ENCODE data around the gene SMOC2.

Gene SMOC2

DNA sequence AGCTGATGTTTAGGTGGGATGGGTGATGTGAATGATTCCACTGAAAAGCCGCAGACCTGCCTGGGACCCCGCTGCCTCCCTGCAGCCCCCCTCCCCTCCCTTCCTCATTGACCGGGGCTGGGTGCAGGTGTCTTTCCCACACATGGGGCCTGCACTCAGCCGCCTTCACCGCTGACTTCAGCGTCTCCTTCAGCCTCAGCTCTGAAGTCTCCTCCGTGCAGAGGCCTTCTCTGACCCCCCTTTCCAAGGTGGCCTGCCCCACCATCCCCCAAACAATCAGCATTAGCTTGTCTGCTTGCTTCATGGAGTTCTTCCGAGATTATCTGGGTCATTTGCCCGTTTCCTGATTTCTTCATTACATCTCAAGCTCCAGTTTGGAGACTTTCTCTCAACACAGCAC, 140.7 kb downstream of the SMOC2 start:
- no peak for DNase-seq

DNA sequence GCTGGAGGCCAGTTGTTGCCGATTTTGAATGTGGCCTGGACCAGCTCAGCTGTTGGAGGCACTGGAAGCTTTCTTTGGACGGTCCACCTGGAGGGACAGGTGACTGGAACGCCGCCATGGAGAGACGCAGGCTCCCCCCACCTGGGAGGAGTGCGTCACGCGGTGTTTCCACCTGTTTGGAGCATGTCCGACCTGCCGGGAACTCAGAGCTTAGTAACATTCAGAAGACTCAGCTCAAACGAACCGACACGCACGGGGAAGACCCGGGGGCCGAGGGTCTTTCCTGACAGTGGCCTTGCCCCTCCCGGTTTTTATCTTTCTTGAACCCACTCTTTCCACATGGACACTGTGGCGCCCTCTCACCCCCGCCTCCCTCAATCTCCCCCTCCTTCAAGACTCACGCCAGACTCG, 141.6 kb downstream of the SMOC2 start:
- DNase-seq, result no peak

DNA sequence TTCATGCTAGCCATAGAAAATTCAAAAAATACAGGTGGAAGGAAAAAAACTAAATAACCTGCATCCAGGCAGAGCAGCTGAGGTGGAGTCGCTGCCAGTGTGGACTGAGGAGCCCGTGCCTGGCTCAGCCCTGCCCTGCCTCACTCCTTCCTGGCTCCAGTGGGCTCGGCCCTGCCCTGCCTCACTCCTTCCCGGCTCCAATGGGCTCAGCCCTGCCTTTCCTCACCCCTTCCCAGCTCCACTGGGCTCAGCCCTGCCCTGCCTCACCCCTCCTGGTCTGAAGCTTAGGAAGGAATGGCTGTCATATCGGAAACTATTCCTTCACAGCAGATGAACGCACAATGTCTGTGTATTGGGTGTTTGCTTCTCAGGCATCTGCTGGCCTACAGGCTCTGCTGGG, 142.1 kb downstream of the SMOC2 start:
- no peak for DNase-seq

DNA sequence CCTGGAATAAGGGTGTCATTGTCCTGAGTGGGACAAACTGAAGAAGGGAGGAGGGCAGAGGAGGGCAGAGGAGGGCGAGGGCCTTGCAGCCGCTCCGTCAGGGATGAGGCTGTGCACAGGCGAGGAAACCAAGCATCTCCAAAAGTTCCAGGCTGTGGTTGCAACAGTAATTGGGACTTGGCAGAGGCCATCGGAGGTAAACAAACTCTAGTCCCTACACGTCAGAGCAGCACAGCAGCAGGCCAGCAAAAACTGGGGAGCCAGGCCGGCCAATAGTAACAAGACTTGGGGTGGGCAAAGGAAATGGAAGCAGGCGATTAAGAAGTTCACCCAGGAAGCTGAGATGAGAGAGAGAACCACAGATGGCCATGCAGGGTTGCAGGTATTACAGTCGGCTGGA, 142.8 kb downstream of the SMOC2 start:
- DNase-seq, result no peak

DNA sequence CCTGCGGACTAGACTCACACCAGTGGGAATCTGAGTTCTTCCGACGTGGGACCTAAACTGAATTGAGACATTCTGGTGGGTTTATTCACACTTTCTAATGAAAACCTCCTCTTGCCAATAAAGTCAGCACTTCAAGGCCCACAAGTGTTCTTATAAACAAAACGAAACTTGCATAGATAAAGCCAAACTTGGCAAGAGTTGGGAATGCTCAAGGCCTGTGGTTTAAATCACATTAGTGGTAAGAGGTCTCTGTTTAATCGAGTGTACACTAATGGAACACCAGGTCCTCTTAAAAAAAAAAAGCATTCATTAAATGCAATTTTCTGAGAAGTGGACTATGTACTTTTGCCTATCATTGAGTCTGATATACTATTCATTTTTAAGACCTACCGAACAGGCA, 143.3 kb downstream of the SMOC2 start:
- DNase-seq, result no peak

DNA sequence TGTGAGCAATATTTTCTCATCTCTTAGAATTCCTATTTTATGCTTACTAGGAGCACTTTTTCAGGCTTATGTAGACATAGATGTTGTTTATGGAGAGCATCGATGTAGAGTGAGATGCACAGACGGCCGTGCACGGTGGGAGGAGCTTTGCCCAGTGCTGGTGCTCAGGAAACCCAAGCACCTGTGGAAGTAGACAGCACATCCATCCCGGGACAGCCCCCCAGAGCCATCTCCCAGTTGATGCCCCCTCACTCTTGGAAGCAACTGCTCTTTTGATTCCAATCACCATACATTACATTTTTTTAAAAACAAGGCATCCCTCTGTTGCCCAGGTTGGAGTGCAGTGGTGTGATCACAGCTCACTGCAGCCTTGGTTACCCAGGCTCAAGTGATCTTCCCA, 143.7 kb downstream of the SMOC2 start:
- DNase-seq, result no peak

DNA sequence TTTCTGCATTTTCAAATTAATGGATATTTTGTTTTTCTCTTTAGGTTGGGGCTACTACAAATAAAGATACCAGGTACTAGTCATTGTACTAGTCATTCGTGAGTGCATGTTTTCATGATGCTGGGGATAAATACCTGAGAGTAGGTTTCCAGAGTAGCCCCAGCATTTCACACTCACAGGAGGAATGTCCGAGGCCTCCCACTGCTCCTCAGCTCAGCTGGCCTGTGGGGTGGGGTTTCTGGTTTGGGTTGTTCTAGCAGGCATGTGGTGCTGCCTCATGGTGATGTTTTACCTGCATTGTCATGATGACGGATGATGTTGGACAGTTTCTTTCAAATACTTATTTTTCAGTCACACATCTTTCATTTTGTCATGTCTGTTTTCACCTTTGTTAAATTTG, 144.5 kb downstream of the SMOC2 start:
- no peak for DNase-seq

DNA sequence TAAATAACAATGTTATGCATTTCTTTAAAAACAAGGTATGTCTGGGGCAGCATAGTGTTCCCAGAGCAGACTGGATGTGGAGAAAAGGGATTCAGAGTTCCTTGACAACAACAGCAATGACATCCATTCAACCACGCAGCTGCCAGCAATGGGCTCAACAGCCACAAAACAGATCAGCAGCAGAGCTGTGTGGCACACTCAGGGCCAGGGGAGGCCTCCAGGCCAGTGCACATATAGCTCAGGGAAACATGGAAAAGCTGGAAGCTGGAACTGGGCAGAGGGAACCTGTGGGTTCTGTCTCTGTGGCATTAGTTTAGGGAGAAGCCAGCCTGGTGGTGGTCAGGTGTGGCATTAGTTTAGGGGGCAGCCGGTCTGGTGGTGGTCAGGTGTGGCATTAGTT, 148.3 kb downstream of the SMOC2 start:
- no peak for DNase-seq

DNA sequence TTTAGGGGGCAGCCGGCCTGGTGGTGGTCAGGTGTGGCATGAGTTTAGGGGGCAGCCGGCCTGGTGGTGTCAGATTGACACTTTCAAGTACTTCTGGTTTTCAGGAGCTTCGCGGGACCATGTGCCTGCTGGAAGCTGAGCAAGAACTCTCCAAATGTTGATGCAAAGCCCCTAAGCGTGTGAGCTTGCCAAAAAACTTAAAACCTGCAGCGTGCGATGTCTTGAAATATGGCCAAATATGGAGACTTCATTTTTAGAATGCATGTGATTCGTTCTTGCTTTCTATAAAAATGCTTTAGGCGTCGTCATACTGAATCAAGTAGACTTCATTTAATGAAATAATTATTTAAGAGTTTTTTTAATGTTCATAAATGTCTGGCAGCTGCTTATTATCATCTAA, 149.4 kb downstream of the SMOC2 start:
- DNase-seq, result no peak

DNA sequence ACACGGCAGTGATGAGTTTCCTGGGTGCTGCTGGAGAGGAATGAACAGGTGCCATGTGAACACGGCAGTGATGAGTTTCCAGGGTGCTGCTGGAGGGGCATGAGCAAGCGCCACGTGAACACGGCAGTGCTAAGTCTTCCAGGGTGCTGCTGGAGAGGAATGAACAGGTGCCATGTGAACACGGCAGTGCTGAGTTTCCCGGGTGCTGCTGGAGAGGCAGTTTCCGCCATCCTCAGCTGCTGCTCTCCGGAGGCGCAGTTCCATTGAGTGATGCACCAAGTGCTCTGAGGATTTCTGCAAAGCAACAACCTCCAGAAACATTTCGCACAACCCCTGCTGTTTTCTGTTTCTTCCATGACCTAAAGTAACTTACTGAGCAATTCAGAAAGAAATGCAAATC, 155.4 kb downstream of the SMOC2 start:
- no peak for DNase-seq

DNA sequence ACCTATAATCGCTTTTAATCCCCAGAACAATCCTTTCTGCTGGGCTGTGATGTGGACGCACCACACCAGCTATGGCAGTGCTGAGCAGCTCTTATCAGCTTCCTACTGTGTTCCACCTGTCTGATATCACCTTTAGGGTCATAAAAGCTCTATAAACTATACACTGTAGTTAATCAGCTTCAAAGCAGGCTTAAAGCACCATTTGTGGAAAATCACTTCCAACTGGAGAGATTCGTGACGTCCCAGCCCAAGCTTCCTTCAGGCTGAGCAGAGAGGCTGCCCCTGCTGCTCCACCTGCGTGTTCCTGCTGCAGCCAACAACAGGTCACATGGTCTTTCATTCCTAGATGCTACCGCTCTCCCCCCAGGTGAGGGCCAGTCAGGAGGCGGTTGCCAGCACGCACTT, 156.5 kb downstream of the SMOC2 start:
- no peak for DNase-seq

DNA sequence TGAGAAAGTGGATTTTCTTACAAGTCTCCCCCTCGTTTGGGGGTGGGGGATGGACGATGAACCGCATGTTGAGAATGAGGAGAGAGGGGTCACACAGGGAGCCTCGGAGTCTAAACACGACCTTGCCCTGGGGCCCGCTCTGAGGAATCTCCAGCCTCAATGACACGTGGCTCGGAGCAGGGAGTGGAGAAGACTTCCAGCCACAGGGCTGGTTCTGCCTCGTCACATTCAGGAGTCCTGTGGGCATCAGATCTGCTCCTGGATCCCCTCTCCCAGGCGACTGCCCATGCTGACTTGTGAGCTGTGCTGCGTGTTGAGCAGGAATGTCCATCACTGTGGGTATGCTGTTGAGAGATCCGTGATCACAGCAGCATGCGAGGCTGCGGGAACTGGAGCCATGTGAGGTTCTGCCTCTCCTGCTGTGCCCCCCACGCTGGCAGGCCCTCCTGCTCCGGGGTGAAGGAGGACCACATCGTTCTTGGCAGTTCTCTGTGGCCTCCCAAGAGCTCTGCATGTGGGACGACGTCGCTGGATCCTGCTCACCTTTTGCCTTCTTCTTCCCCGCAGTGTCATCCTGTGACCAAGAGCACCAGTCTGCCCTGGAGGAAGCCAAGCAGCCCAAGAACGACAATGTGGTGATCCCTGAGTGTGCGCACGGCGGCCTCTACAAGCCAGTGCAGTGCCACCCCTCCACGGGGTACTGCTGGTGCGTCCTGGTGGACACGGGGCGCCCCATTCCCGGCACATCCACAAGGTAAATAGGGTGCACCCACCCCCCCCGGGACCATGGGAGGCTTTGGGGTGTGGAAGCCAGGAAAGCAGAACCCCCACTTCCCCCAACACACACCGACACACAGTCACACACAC, 157.5 kb downstream of the SMOC2 start:
- no peak for DNase-seq

DNA sequence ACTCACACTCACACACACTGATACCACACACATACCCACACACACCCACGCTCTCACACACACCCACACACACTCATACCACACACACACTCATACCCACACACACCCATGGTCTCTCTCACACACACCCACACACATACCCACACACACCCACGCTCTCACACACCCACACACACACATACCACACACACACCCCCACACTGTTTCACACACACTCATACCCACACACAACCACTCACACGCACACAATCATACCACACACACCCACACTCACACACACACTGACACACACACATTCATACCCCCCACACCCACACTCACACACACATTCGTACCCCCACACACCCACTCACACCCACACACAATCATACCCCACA, 158.1 kb downstream of the SMOC2 start:
- no peak for DNase-seq

DNA sequence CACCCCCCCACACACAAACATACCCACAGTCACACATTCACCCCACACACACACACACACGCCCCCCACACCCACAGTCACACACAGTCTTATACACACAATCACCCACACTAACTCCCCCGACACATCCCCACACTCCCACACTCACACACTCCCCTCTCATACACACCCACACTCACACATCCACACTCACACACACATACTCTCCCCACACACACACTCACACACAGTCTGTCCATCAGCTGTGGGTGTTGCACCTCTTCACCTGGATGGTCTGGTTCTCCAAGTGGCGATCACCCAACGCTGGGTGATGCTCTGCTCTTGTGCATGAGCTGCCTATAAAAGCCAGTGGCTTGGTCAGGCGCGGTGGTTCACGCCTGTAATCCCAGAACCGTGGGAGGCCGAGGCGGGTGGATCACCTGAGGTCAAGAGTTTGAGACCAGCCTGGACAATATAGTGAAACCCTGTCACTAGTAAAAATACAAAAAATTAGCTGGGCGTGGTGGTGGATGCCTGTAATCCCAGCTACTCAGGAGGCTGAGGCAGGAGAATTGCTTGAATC, 158.9 kb downstream of the SMOC2 start:
- no peak for DNase-seq

DNA sequence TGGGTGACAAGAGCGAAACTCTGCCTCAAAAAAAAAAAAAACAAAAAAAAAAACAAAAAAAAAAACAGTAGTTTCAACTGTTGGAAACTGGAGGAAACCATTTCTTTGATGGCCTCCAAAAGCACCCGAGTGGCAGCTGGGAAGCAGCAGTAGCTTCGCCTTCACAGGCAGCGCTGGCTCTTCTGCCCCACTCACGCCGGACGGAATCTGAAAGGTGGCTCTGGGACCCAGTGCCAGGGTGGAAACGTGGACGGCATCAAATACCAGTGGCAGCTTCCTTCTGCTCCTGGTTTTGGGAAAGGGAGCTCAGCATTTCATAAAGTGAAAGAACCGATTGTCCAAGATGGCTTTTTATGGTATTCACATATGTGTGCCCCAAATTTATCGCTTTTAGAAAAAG, 159.4 kb downstream of the SMOC2 start:
- no peak for DNase-seq

DNA sequence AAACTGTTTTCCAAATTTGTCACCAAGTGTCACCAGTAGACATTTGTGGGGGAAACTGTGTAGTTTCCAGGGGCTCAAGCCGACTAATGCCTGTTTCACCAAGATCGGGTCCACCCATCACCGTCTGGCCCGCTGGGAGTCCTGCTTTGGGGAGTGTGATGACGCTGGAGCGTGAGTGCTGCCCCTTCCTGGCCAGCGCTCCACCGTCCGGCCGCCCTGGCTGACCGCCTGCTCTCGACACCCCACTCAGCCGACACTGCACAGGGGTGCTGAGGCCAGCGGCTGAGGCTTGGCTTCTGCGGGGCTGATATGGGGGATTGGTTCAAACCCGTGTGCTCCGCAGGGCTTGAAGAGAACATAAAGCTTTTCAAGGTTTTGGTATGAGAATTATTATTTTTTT, 160.1 kb downstream of the SMOC2 start:
- no peak for DNase-seq

DNA sequence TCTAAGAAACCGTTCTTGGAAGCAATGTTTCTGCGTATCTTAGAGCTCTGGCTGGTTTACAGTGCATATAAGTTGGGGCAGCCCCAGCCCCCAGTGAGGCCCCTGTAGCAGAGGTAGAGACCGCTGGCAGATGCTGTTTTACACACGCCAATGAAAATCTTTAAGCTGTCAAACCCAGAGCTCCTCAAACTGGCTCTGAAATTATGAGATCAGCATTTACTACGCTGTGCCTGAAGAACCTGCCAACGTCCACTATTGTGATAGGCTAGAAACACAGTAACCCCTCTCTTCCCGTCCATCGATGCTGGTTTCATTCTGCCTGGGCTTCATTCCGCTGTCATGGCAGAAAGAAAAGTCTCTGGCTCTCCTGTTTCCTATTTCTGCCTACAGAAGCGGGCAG, 160.6 kb downstream of the SMOC2 start:
- no peak for DNase-seq

DNA sequence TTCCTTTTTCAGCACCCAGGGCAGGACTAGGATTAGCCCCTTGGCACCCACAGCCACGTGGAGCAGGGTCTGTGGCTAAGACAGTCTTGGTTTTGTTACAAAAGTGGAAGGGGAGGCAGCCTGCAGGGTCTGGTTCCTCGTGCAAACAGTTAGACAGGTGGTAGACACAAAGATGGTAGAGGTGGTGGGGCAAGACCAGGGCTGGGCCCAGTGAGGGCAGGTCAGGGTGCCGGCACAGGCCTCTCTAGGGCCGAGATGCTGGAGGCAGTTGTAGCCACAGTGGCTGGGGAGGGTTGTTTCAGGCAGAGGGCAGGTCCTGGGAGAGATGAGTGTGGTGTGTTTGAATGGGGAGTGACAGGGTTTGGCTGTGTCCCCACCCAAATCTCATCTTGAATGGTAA, 161.6 kb downstream of the SMOC2 start:
- DNase-seq, result no peak

DNA sequence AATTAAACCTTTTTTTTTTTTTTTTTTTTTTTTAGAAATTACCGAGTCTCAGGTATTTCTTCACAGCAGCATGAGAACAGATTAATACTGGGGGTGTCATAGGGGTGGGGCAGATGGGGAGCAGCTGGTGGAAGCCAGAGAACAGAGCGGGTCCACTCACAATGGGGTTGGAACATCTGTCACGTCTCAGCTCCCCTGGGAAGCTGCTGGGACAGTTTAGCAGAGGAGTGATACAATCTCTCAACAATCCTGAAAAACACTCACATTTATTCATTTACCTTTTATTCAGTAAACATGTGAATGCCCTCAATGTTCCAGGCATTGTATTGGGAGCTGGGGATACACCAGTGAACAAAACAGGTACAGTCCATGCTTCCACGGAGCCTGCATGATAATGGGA, 162.2 kb downstream of the SMOC2 start:
- DNase-seq, result no peak

DNA sequence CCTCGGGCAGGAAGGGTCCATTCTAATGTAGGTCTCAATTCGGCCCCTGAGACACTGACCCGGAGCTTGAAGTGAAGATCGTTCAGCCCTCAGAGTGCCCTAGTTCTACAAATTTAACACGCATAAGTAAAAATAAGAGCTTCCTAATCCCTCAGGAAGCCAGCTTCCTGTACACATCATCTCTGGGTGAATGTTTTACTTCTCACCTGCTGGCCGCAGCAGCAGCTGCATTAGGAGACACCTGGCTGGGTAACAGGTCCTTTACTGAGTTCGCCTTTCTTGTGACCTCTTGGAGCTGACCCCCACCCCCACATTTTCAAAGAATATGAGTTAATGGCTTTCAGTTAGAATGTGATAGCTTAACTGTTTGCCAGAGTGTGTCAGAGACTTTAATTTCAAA, 165.0 kb downstream of the SMOC2 start:
- DNase-seq, result no peak

DNA sequence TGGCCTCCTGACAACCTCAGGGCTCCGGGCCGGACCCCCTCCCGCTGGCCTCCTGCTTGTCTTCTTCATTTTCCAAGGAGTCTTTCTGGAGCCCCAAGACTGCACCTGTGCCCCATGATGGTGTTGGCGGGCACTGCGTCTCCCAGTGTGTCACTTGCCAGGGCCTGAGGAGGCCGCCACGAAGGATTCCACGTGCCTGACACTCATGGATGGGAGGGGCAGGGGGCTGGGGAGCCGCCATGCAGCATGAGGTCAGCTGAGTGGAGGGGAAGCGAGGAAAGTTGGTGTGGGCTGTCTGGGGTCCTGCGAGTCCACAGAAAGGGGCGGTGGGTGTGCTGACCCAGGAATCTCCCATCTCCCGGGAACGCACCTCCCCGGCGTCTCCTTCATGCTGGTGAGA, 165.7 kb downstream of the SMOC2 start:
- DNase-seq, result no peak

DNA sequence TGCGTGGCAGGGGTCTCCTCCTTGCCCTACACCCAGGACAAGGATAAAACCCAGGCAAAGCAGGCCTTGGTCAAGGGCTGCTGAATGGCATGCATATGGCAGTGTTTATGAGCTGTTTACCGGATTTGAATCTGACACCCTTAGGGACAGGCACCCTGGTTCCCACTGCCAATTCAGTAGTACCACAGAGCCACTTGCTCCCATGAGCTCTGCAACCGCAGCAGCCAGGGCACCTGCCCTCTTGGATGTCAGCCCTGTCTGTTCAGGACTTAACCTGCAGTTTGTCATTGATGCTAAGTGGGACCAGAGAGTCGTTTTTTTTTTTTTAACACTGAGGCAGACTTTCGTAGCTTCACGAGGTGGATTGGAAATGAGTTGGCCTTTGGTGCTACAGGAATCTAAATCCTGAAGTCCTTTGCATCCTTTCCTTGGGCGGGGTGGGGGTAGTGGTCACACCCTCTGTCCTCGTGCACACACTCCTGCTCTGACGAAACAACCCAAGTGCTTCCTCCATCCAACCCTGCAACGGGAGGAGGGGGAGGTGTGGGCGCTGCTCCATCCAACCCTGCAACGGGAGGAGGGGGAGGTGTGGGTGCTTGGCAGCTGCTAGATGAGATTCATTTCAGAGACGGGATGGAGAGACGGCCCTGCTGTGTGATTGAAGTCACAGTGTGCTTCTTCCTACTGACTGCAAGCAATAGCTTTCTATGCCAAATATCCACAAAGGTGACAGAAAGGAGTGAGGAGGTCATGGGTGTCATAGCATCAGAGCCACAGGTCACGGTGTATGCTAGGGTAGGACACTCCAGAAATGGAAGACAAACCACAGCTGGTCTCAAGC, 166.5 kb downstream of the SMOC2 start:
- DNase-seq, result no peak

DNA sequence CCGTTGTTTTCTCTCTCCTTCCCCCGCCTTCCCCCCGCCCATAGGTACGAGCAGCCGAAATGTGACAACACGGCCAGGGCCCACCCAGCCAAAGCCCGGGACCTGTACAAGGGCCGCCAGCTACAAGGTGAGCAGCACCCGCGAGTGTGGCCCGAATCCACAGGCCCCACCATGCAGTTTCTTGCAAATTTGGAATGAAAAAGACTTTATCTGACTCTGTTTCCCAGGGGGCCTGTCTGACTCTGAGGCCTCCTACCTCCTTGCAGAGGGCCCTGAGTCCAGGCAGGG, 167.1 kb downstream of the SMOC2 start:
- DNase-seq, result no peak

DNA sequence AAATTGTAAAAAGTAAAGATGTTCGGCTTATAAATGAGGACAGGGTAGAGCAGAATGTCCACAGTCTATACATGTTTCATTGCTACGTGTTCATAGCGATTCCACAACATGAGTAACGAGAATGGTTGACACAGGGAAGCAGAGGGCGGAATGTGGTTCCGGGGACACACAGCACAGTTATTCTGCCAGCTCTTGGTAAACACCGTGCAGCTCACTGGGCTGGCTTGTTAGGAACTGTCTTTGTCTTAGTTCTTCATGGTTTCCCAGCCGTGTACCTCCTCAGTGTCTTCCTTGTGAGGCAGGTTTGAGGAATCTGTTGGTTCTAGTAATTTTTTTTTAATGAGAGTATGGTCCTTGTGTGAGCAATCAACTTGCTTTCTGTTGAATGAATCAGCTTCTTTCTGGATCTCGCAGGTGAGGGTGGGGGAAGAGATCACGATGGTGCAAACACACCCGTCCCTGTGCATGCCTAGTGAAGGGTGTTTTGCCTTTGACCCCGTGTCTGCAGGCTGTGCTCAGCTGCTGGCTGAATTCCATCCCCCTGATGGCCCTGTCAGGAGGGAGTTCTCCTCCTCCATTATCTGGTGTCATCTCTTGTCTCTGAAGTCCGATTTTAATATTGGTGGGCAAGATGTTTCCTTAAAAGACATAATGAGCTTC, 168.2 kb downstream of the SMOC2 start:
- no peak for DNase-seq

Data from NCI-H226 (cell line).